Trophoblast cell (in vitro differentiated cells and primary cell): Measurements from ENCODE around the gene TMA7.
"Not testable (repeated sequence)": the region's sequence is repeated elsewhere in the genome, so short reads cannot be mapped to it uniquely, and the experiment has no call there.

Experiments
- DNase-seq, 2 donors: peaks; one replicate each; pipeline ENCODE4 v3.0.0-alpha.2; 2016
- H2AFZ ChIP-seq: 2 replicates; pipeline ENCODE4 v1.6.1; 2013; ENCODE audit warnings: low read length, moderate library complexity, mild to moderate bottlenecking; ENCODE audit not compliant: insufficient read depth, poor library complexity
- H2AK5ac ChIP-seq: 2 replicates; pipeline ENCODE4 v1.6.1; 2013; ENCODE audit warnings: mild to moderate bottlenecking, low read length
- H2BK120ac ChIP-seq: 2 replicates; pipeline ENCODE4 v1.6.1; 2013; ENCODE audit warnings: low read length, mild to moderate bottlenecking, moderate library complexity; ENCODE audit not compliant: insufficient read depth, poor library complexity
- H2BK12ac ChIP-seq: 2 replicates; pipeline ENCODE4 v1.6.1; 2013; ENCODE audit warnings: mild to moderate bottlenecking, low read length, moderate library complexity
- H2BK5ac ChIP-seq: 2 replicates; pipeline ENCODE4 v1.6.1; 2013; ENCODE audit warnings: low read length, low read depth, moderate library complexity, mild to moderate bottlenecking; ENCODE audit not compliant: poor library complexity
- H3K14ac ChIP-seq: 2 replicates; pipeline ENCODE4 v1.6.1; 2013; ENCODE audit warnings: mild to moderate bottlenecking, low read length
- H3K18ac ChIP-seq: 2 replicates; pipeline ENCODE4 v1.6.1; 2013; ENCODE audit warnings: mild to moderate bottlenecking, low read length
- H3K23ac ChIP-seq: 2 replicates; pipeline ENCODE4 v1.6.1; 2013; ENCODE audit warnings: low read length
- H3K27ac ChIP-seq: 2 replicates; pipeline ENCODE4 v1.5.1; 2013; ENCODE audit warnings: low read depth, mild to moderate bottlenecking, inconsistent platforms, low read length, moderate library complexity
- H3K27me3 ChIP-seq: 2 replicates; pipeline ENCODE4 v1.6.1; 2013; ENCODE audit warnings: inconsistent platforms, mild to moderate bottlenecking, low read length, moderate library complexity; ENCODE audit not compliant: insufficient read depth
- H3K36me3 ChIP-seq, 2 experiments: 1 replicate in 1 of 2; 2 replicates in 1 of 2; pipeline ENCODE4 v1.6.1; 2013; ENCODE audit warnings: low read length in 2 of 2, mild to moderate bottlenecking in 2 of 2, moderate library complexity in 1 of 2; ENCODE audit not compliant: insufficient read depth in 2 of 2, control insufficient read depth in 1 of 2
- H3K4ac ChIP-seq: 2 replicates; pipeline ENCODE4 v1.6.1; 2013; ENCODE audit warnings: low read depth, mild to moderate bottlenecking, low read length, moderate library complexity
- H3K4me1 ChIP-seq, 2 experiments: 1 replicate in 1 of 2; 2 replicates in 1 of 2; pipeline ENCODE4 v1.6.1; 2013; ENCODE audit warnings: low read length in 2 of 2, mild to moderate bottlenecking in 2 of 2, moderate library complexity in 1 of 2; ENCODE audit not compliant: insufficient read depth in 2 of 2, control insufficient read depth in 1 of 2
- H3K4me2 ChIP-seq: 2 replicates; pipeline ENCODE4 v1.6.1; 2013; ENCODE audit warnings: inconsistent platforms, mild to moderate bottlenecking, low read length, moderate library complexity
- H3K4me3 ChIP-seq: 2 replicates; pipeline ENCODE4 v1.5.1; 2013; ENCODE audit warnings: mild to moderate bottlenecking, low read depth, low read length, inconsistent platforms
- H3K79me1 ChIP-seq: one replicate; pipeline ENCODE4 v1.6.1; 2013; ENCODE audit warnings: low read length
- H3K79me2 ChIP-seq: 2 replicates; pipeline ENCODE4 v1.6.1; 2013; ENCODE audit warnings: low read length, mild to moderate bottlenecking; ENCODE audit not compliant: control insufficient read depth, insufficient read depth, poor library complexity
- H3K9ac ChIP-seq: 2 replicates; pipeline ENCODE4 v1.6.1; 2013; ENCODE audit warnings: mild to moderate bottlenecking, low read length
- H3K9me3 ChIP-seq: 2 replicates; pipeline ENCODE4 v1.6.1; 2013; ENCODE audit warnings: low read depth, mild to moderate bottlenecking, control low read depth, inconsistent platforms, low read length; ENCODE audit not compliant: insufficient read depth
- H4K12ac ChIP-seq: 2 replicates; pipeline ENCODE4 v1.6.1; 2013; ENCODE audit warnings: low read depth, mild to moderate bottlenecking, low read length, moderate library complexity
- H4K8ac ChIP-seq: 2 replicates; pipeline ENCODE4 v1.6.1; 2013; ENCODE audit warnings: low read depth, mild to moderate bottlenecking, low read length, moderate library complexity
- H4K91ac ChIP-seq: one replicate; pipeline ENCODE4 v1.6.1; 2013; ENCODE audit warnings: low read depth, mild to moderate bottlenecking, low read length, moderate library complexity
- WGBS: extraction: QIAGEN DNeasy Blood & Tissue Kit; methylation state at CpG from one replicate; pipeline ENCODE4 v1.1.7; 2013; ENCODE audit warnings: missing lambda C conversion rate; ENCODE audit not compliant: insufficient read length, insufficient coverage; ENCODE audit errors: extremely low coverage; 5-methylcytosine and 5-hydroxymethylcytosine counted together

The TMA7 gene

DNA sequence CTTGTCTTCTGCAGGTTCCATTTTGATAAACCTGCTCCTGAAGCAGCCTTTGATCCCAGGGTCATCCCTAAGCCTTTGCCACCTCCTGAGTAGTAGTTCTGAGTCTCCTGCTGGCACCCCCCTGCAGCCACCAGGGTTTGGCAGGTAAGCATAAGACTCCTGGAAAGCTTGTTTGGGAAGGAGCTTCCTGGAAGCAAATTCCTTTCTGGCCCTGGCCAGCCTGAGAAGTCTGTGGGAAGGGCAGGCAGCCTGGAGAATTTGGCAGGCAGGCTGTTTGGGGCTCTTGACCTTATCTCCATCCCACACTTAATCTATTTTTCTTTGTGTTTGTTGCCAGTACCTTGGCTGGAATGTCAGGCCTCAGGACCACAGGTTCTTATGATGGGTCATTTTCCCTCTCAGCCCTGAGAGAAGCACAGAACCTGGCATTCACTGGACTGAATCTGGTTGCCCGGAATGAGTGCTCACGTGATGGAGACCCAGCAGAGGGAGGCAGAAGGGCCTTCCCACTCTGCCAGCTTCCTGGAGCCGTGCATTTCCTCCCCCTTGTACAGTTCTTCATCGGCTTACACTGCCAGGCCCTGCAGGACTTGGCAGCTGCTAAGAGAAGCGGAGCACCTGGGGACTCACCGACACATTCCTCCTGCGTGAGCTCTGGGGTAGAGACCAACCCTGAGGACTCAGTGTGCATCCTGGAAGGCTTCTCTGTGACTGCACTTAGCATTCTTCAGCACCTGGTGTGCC, 19.9 kb downstream of the TMA7 start:
- no peak overlapping the region for H4K12ac ChIP-seq
- H3K23ac ChIP-seq: no peak overlapping the region
- H2BK5ac ChIP-seq: no peak overlapping the region
- no CpG with 5 or more reads among the region's 7 CpGs for WGBS
- peaks cover 1% of the 10 kb centered on the region for H3K79me1 ChIP-seq
- no peak for DNase-seq
- H3K27me3 ChIP-seq: no peaks in the 10 kb centered on the region
- H4K8ac ChIP-seq: no peak overlapping the region
- H3K9ac ChIP-seq: no peak overlapping the region
- H2BK120ac ChIP-seq: no peak overlapping the region
- no peak overlapping the region for H3K18ac ChIP-seq
- H2AFZ ChIP-seq: no peak overlapping the region
- H3K4me3 ChIP-seq: no peak overlapping the region
- H3K4me1 ChIP-seq: peaks cover 8% of the 10 kb centered on the region in 2 experiments
- no peak overlapping the region for H2AK5ac ChIP-seq
- H3K79me2 ChIP-seq: no peaks in the 10 kb centered on the region
- H4K91ac ChIP-seq: no peak overlapping the region
- H3K27ac ChIP-seq: peak overlapping the region; percentile 52
- H3K36me3 ChIP-seq: peaks cover 35 to 55% of the 10 kb centered on the region in 2 experiments
- H2BK12ac ChIP-seq: no peak overlapping the region
- no peak overlapping the region for H3K4me2 ChIP-seq
- H3K9me3 ChIP-seq: no peaks in the 10 kb centered on the region
- H3K4ac ChIP-seq: no peak overlapping the region
- H3K14ac ChIP-seq: no peak overlapping the region

GRCh38 chr3:48460517-48460902, 20.5 kb downstream of the TMA7 start:
- H4K91ac ChIP-seq: no peak overlapping the region
- H3K4me3 ChIP-seq: no peak overlapping the region
- peaks cover 3% of the 10 kb centered on the region for H3K79me1 ChIP-seq
- H3K18ac ChIP-seq: no peak overlapping the region
- H3K79me2 ChIP-seq: no peaks in the 10 kb centered on the region
- H2BK5ac ChIP-seq: no peak overlapping the region
- no peak overlapping the region for H3K4ac ChIP-seq
- H3K9me3 ChIP-seq: no peaks in the 10 kb centered on the region
- no peak overlapping the region for H2AK5ac ChIP-seq
- no peak overlapping the region for H2BK120ac ChIP-seq
- no peak overlapping the region for H3K14ac ChIP-seq
- DNase-seq: no peak
- no peak overlapping the region for H3K27ac ChIP-seq
- H3K4me2 ChIP-seq: no peak overlapping the region
- no peak overlapping the region for H3K23ac ChIP-seq
- WGBS: no CpG with 5 or more reads among the region's 3 CpGs
- no peak overlapping the region for H4K12ac ChIP-seq
- no peaks in the 10 kb centered on the region for H3K27me3 ChIP-seq
- H2AFZ ChIP-seq: no peak overlapping the region
- H3K9ac ChIP-seq: no peak overlapping the region
- H3K4me1 ChIP-seq: peaks cover 8% of the 10 kb centered on the region in 2 experiments
- H4K8ac ChIP-seq: no peak overlapping the region
- H3K36me3 ChIP-seq: peaks cover 32 to 51% of the 10 kb centered on the region in 2 experiments
- no peak overlapping the region for H2BK12ac ChIP-seq

GRCh38 chr3:48461767-48462166, 21.7 kb downstream of the TMA7 start:
- H2BK12ac ChIP-seq, H3K79me2 ChIP-seq, DNase-seq, H3K9me3 ChIP-seq, H3K27me3 ChIP-seq, H3K9ac ChIP-seq, H2AFZ ChIP-seq, H2BK5ac ChIP-seq, H3K4me3 ChIP-seq, H3K4ac ChIP-seq, H3K23ac ChIP-seq, H4K8ac ChIP-seq, H3K27ac ChIP-seq, H4K12ac ChIP-seq, H3K4me2 ChIP-seq, H4K91ac ChIP-seq, H3K18ac ChIP-seq, H3K14ac ChIP-seq, H2BK120ac ChIP-seq, H2AK5ac ChIP-seq: not testable (repeated sequence)
- peaks cover 32 to 48% of the 10 kb centered on the region in 2 experiments for H3K36me3 ChIP-seq
- H3K4me1 ChIP-seq: peaks cover 14 to 16% of the 10 kb centered on the region in 2 experiments
- H3K79me1 ChIP-seq: peaks cover 11% of the 10 kb centered on the region
- no CpG with 5 or more reads among the region's 7 CpGs for WGBS

- Histone ChIP-seq H3K36me3 (peaks cover 48 to 59% of the 10 kb centered on the region in 2 experiments), H3K79me2 (peaks cover 6% of the 10 kb centered on the region), H3K4me2 (no peak overlapping the region), H3K9ac (no peak overlapping the region), H3K23ac (no peak overlapping the region), H3K4me3 (no peak overlapping the region), H3K27ac (no peak overlapping the region), H2AK5ac (no peak overlapping the region), H3K79me1 (peaks cover 11% of the 10 kb centered on the region), H4K8ac (no peak overlapping the region), H2BK12ac (no peak overlapping the region), H4K12ac (no peak overlapping the region), H3K4ac (no peak overlapping the region), H3K9me3 (no peaks in the 10 kb centered on the region), H4K91ac (no peak overlapping the region), H2BK5ac (no peak overlapping the region), H2AFZ (no peak overlapping the region), H3K18ac (no peak overlapping the region), H3K14ac (no peak overlapping the region), H3K4me1 (peaks cover 13 to 16% of the 10 kb centered on the region in 2 experiments), H3K27me3 (no peaks in the 10 kb centered on the region), H2BK120ac (no peak overlapping the region)
- no CpG with 5 or more reads among the region's 9 CpGs for WGBS
- DNase-seq: no peak
Measured at GRCh38 chr3:48463703-48464102, 23.6 kb downstream of the TMA7 start.
